Ishikawa (cell line): ENCODE measurements around the gene C1orf52.

Experiments
- CEBPB ChIP-seq: IDR thresholded peaks from 2 replicates; pipeline ENCODE4 v1.6.1; 2012
- CREB1 ChIP-seq: IDR thresholded peaks from 2 replicates; pipeline ENCODE4 v1.6.1; 2012; ENCODE audit warnings: low read depth
- EGR1 ChIP-seq: IDR thresholded peaks from 2 replicates; pipeline ENCODE4 v1.6.1; 2012
- EP300 ChIP-seq: IDR thresholded peaks from 2 replicates; pipeline ENCODE4 v1.6.1; 2012; ENCODE audit warnings: borderline replicate concordance
- FOXM1 ChIP-seq: IDR thresholded peaks from 2 replicates; pipeline ENCODE4 v1.6.1; 2012; ENCODE audit warnings: low read depth, borderline replicate concordance
- NFIC ChIP-seq: IDR thresholded peaks from 2 replicates; pipeline ENCODE4 v1.6.1; 2012
- RAD21 ChIP-seq: IDR thresholded peaks from 2 replicates; pipeline ENCODE4 v1.6.1; 2012; ENCODE audit warnings: low read depth
- REST ChIP-seq: IDR thresholded peaks from 2 replicates; pipeline ENCODE4 v1.6.1; 2012; ENCODE audit warnings: low read depth, mild to moderate bottlenecking
- TAF1 ChIP-seq: IDR thresholded peaks from 2 replicates; pipeline ENCODE4 v1.6.1; 2012; ENCODE audit warnings: low read depth, mild to moderate bottlenecking
- TCF12 ChIP-seq: IDR thresholded peaks from 2 replicates; pipeline ENCODE4 v1.6.1; 2012; ENCODE audit warnings: low read depth
- TEAD4 ChIP-seq: IDR thresholded peaks from 2 replicates; pipeline ENCODE4 v1.6.1; 2012
- USF1 ChIP-seq: IDR thresholded peaks from 2 replicates; pipeline ENCODE4 v1.6.1; 2012
- YY1 ChIP-seq: IDR thresholded peaks from 2 replicates; pipeline ENCODE4 v1.6.1; 2012; ENCODE audit warnings: low read depth
- ZBTB7A ChIP-seq: IDR thresholded peaks from 2 replicates; pipeline ENCODE4 v1.6.1; 2012; ENCODE audit warnings: low read depth
- TF ChIP-seq, protein P1 (sequence below): IDR thresholded peaks from 2 replicates; pipeline ENCODE4 v1.6.1; 2012

The C1orf52 gene

DNA sequence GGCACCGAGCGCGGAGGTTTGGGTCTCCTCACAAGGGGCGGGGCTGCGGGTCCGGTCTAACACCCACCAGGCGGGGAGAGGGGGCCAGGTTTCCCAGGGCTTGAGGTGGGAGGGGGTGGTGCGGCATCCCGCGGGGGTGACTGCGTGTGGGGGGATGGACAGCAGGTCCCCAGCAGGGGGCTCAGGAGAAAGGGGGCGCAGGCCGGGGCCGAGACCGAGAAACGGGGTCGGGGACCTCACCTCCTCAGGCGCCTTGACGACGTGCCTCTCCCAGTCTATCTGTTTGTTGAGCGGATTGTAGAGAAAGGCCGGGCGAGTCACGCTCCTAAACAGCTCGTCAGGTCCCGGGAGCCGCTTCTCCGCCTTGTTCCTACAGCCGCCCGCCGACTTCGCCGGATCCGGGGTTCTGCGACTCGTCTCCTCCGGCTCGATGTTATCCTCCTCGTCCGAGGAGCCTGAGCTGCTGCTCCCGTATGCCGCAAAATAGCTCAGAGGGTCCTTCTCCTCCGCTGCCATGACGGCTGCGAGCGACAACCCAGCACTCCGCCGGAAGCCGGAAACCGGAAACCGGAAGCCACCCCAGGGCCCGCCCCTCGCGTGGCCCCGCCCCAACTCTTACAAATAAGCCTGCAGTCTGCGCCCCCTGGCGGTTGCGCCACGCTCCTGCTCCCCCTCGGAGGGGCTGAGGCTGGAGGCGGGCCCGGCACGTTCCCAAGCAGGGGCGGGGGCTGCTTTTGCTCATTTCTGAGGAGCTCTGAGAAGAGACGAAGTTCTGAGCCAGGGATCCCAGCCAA is at the start of gene C1orf52:
C1orf52 (minus strand) TSS at position 545 of the 794 bp plus-strand sequence; CDS start at position 516, 29 bp downstream.
- no peak for TF ChIP-seq CEBPB
- 0 out of 2 replicates have a peak, but pooled peaks have one; percentile 20 for TF ChIP-seq TEAD4
- TF ChIP-seq, protein P1, sequence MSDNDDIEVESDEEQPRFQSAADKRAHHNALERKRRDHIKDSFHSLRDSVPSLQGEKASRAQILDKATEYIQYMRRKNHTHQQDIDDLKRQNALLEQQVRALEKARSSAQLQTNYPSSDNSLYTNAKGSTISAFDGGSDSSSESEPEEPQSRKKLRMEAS: peak; percentile 28; the same call in 1 of the 2 replicates
- TF ChIP-seq TAF1: peak; percentile 86
- TF ChIP-seq EGR1: no peak
- no peak for TF ChIP-seq NFIC
- peak; percentile 70 for TF ChIP-seq RAD21
- TF ChIP-seq YY1: peak; percentile 88
- no peak for TF ChIP-seq FOXM1
- TF ChIP-seq TCF12: no peak
- TF ChIP-seq CREB1: no peak
- no peak for TF ChIP-seq USF1
- no peak for TF ChIP-seq EP300
- no peak for TF ChIP-seq REST
- TF ChIP-seq ZBTB7A: peak; percentile 93

- TF ChIP-seq TEAD4 (no peak), TCF12 (no peak), USF1 (no peak), ZBTB7A (no peak), CEBPB (no peak), RAD21 (no peak), REST (no peak), YY1 (no peak)
- TF ChIP-seq, protein P1: no peak
These were observed 49.4 kb upstream of the C1orf52 start for GRCh38 chr1:85308833-85309350.

DNA sequence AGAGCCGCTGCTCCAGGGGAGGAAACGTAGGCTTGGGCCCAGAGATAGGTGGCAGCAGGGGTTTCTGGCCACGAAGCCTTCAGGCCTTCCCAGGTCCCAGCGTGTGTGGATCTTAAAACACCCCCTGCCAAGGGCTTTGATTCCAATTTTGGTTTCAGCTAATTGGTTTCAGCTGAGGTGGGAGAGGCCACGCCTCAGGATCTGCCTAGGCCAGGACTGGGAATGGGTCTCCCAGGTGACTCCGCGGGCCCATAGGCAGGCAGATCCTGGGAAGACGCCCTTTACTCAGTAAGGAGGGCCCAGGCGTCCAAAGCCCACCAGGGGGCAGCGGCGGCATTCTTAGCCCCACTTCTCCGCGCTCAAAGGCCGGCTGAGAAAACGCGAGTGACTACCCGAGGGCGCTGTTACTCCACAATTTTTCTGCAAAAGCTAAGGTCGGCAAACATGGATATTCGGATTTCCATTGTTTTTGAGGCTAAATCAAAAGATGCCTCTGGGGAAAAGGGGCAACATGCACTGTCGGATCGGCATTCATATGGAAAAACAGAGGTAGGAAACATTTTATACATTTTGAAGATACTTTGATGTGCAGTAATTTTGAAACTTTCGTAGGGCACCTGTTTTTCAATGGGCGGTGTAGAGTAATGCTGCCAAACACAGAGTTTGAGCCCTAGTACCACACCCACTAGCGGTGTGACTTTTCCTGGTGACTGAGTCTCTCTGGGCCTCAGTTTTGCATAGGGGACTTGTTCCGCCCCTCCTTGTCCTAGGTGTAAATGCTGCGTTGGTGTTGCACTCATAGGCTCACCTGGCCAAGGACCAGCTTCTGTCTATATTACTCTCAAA is 48.7 kb upstream of the C1orf52 start:
- peak; percentile 93 for TF ChIP-seq RAD21
- TF ChIP-seq CREB1: no peak

- no peak for TF ChIP-seq USF1
- no peak for TF ChIP-seq ZBTB7A
- TF ChIP-seq FOXM1: no peak
- TF ChIP-seq EGR1: no peak
- no peak for TF ChIP-seq NFIC
- no peak for TF ChIP-seq RAD21
- TF ChIP-seq CEBPB: no peak
- TF ChIP-seq EP300: no peak
- TF ChIP-seq, protein P1: no peak
- TF ChIP-seq TCF12: no peak
- TF ChIP-seq CREB1: no peak
- TF ChIP-seq TEAD4: no peak
These were observed 46.8 kb upstream of the C1orf52 start for GRCh38 chr1:85306236-85306635.
